ENCODE measurements around the gene ALKBH2.
A peak's percentile ranks its signal among the peaks of the same experiment; 100 is the strongest.

ALKBH2 gene

DNA sequence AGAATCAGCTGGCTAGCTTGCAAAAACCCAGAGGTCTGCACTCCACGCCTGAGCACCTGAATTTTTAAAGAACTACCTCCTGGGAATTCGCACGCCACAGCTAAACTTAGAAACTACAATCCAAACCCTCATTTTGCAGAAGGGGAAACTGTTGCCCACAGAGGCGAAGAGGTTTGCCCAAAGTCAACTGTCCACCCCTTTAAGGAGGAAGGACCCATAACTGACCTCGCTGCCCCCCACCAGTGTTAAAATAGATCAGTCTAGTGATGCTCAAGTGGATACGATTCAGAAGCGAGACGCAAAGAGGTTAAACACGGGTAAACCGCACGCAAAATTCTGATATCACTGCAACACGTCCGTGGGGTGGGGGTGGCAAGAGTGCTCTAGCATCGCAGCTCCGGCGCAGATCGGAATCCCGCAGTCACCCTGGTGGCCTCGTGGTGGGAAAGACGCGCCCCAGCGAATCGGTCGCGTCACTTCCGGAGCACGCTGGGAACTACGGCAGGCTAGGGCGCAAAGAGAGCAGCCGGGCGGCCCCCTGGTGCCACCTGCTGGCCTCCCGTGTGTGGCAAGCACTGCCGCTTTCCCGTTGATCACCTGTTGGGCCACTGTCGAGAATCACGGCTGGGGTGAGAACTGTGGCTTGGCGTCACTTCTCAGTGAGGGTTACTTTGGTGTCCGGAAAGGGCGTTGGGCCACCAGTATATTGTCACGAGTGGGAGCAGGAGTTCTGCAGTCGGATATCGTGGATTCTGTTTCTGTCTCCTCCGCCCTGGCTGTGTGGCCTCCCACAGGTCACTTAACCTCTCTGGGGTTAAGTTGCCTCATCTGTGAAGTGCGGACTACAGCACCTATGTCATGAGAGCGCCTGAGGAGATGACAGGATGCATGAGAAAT is at the start of gene ALKBH2:
Gene ALKBH2, minus strand, starts transcription at position 451 of the 897 bp plus-strand sequence. CDS start 686 bp downstream, outside the sequence.
- DNase-seq: peak; percentile 95

- no peak for DNase-seq
These were observed 47.3 kb upstream of the ALKBH2 start for GRCh38 chr12:109140560-109140959.

GRCh38 chr12:109139791-109140190 is 46.5 kb upstream of the ALKBH2 start:
- no peak for DNase-seq

DNA sequence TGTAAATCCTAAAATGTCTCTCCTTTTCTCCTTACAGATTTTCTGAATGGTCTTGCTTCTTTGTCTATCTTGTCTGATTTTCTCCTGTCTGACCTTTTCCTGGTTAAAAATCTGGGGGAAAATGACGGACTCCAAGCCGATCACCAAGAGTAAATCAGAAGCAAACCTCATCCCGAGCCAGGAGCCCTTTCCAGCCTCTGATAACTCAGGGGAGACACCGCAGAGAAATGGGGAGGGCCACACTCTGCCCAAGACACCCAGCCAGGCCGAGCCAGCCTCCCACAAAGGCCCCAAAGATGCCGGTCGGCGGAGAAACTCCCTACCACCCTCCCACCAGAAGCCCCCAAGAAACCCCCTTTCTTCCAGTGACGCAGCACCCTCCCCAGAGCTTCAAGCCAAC is 46.1 kb upstream of the ALKBH2 start:
- no peak for DNase-seq

DNA sequence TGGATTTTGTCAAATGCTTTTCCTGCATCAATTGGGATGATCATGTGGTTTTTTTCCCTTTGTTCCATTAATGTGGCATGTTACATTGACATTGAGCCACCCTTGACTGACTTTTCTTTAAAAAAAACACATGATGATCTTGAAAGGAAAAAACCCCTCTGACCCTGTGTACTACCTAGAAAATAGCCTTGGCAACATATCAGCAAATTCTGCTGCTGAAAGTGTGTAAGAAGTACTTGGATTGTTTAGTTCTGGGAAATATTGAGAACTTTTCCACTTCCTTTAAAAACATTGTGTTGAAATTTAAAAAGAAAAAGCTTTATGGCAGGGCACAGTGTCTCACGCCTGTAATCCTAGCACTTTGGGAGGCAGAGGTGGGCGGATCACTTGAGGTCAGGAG is 43.8 kb upstream of the ALKBH2 start:
- no peak for DNase-seq

- DNase-seq: no peak
These were observed 41.1 kb upstream of the ALKBH2 start for GRCh38 chr12:109134186-109134917.

GRCh38 chr12:109131154-109132050 is 38.1 kb upstream of the ALKBH2 start:
- DNase-seq: no peak

- no peak for DNase-seq
These were observed 37.3 kb upstream of the ALKBH2 start for GRCh38 chr12:109130297-109131153.

DNA sequence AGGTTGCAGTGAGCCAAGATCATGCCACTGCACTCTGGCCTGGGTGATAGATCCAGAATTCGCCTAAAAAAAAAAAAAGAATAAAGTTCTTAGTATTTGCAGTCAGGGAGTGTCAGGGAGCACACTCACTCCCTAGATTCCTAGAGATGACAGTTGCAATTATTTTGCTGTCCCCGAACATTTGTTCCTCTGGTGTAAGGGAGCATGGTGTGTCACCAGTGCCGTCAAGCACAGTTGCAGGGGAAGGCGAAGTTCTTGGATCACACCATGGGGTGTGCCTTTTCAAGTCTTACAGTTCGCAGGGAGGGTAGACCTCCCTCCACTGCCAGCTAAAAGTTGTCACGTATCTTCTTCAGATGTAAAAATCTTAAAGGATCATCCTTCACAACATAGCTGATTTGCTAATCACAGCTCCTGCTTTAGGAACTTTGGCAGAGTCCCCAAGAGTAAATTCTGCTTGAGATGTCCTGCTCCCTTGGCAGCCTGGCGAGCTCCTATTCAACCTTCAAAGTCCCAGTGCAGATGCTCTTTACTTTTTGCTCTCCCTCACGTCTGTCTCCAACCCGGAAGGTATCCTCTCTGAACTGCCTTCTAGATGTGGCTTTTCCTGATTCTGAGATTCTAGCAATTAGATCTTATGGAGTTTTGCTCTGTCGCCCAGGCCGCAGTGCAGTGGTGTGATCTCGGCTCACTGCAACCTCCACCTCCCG is 34.4 kb upstream of the ALKBH2 start:
- DNase-seq: no peak

DNA sequence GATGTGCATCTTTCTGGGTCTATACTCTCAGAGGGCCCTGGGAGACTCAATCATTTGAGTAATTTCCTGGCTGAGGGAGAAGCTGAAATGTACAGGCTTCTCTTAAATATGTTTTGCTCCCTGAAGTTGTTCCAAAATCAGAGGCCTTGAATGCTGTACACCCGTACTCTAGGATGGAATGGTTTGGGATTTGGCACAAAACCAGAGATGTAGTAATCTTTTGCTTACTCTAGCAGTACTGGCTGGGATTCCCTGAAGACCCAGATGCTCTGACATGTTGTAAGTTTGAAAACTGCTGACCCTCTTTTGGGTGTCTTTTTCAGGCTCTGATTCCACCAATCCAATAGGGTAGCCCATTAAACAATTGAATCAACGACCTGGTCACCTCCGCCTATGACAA is 33.5 kb upstream of the ALKBH2 start:
- no peak for DNase-seq

DNA sequence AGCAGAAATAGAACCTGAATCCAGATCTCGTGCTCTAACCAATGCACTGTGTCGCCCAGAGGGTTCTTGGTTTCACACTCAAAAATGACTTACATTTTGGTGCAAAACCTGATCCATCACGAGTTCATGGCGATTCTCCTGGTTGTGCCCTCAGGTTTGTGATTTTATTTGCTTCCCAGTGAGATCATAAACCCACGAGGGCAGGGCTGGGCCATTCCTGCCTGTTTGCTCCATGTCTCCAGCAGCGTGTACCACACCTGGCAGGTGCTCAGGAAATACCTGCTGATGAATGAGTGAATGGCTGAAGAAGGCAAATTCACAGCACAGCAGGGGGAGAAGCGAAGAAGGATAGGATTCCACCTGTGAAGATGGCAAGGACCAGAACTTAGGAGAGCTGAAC is 32.5 kb upstream of the ALKBH2 start:
- no peak for DNase-seq

DNA sequence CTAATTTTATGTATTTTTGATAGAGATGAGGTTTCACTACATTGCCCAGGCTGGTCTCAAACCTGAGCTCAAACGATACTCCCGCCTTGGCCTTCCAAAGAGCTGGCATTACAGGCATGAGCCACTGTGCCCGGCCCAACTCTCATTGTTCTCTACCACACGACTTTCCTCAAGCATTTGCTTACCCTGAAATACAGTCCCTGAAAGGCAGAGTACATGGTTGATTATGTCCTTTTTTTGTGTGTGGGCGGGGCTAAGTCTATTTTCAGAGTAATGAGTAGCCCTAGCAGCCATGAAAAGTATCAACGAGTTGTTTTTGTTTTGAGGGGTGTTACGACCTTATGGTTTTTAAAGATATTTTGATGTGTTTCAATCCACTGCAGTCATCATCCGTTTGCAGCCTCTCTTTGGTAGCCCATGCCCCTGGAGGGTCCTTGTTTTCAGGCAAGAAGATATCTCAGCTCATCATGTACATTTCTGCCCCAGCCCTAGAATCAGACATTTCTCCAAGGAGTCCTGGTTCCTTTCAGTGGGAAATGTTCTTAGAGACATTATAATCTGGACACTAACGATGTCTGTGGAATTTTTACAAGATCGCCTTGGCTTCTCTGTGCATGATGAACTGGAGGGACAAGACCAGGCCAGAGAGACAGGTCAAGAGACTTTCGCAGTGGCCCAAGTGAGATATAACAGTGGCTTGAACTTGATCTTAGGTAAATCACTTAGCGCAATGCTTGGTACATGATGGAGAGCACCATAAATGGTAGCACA is 31.8 kb upstream of the ALKBH2 start:
- no peak for DNase-seq

DNA sequence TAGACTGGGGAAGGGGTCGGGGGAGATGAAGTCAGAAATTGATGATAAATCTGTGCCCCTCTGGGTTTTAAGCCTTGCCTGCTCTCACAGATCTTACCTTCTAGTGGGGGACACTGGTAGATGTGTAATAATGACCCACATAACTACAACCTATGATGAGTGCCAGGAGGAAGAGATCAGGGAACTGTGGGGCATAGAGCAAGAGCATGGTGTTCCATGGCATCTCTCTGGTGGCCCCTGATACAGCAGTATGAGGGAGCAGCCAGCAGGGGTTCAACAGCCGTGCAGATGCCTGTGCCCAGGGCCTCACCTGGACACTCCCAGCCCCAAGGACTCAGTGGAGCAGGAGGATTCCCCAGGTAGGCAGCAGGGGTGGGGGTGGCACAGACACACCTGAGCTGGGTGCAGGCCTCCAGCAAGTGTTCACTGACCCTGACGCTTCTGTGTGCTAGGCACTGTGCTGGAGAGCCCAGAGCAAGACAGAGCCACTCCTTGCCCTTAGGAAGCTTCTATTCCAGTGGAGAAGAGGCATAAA is 28.1 kb upstream of the ALKBH2 start:
- no peak for DNase-seq

GRCh38 chr12:109120557-109120956 is 27.3 kb upstream of the ALKBH2 start:
- no peak for DNase-seq

- no peak for DNase-seq
These were observed 26.8 kb upstream of the ALKBH2 start for GRCh38 chr12:109120095-109120494.

GRCh38 chr12:109116611-109116949 is 23.3 kb upstream of the ALKBH2 start:
- DNase-seq: no peak

- DNase-seq: no peak
These were observed 22.7 kb upstream of the ALKBH2 start, which contains the start of gene ACACB for GRCh38 chr12:109115758-109116610. Gene ACACB, plus strand, starts transcription at chr12:109116587. Its CDS starts 22,819 bp downstream, at chr12:109139406.

DNA sequence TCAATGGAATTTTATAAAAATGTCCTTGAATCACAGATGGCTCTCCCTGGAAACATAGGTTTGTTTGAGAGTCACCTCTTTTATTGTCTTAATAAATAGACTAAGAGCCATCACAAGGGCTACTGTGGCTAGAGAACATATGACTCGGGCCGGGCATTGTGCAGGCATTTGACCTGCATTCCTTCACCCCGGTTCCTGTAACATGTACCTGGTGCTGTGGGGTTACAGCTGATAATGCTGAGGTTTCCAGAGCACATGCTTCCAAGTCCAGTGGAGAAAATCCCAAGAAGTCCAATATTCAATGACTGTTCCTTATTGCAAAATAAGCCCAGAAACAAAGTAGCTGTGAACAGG is 22.1 kb upstream of the ALKBH2 start:
- no peak for DNase-seq

DNA sequence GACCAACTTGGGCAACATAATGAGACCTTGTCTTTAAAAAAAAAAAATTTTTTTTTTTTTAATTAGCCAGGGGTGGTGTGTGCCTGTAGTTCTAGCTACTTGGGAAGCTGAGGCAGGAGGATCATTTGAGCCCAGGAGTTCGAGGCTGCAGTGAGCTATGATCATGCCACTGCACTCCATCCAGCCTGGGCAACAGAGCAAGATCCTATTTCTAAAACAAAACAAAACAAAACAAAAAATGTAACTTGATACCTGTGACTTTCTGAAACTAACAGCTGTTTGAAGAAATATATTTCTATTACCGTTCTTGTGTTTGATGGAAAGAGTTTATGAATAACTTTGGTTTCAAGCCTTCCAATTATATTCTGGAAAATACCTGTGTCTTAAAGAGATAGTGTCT is 21.4 kb upstream of the ALKBH2 start:
- DNase-seq: no peak

All from activated CD4-positive, alpha-beta T cell treated with anti-CD3 and anti-CD28 coated beads, Interleukin-2, amount 50 U/mL, for 1 hour (primary cell).